WTC11 (cell line): ENCODE results near the gene CLMN. TPM values are rescaled to one million over a fixed set of nuclear protein-coding genes. Genes with fewer than 3 reads are reported as not detected.

Experiments used
- ATAC-seq: fragments of 200-7000 bp; cut with Tn5 transposase; 2 replicates; pipeline ENCODE4 v1.10.0; 2021; ENCODE audit warnings: mild to moderate bottlenecking, moderate library complexity
- CTCF ChIA-PET: fragments of 300-600 bp; sonication (Branson Sonifier 250); formaldehyde crosslinking; loops from one replicate; lab custom pipeline; 2021; ENCODE audit warnings: antibody characterized with exemption; lab: Charles Lee
- POLR2A ChIA-PET: fragments of 350-600 bp; sonication (Branson Sonifier 250); formaldehyde crosslinking; loops from one replicate; lab custom pipeline; 2021; ENCODE audit warnings: antibody characterized with exemption; lab: Charles Lee
- DNase-seq: peaks from one replicate; pipeline ENCODE4 v3.0.0; 2021; ENCODE audit warnings: low spot score
- H3K27ac Mint-ChIP-seq: 2 replicates; pipeline ENCODE4 v1.8.0; 2021; ENCODE audit warnings: mixed read lengths
- H3K27me3 Mint-ChIP-seq: 2 replicates; pipeline ENCODE4 v1.8.0; 2021; ENCODE audit warnings: low read depth, mild to moderate bottlenecking, moderate library complexity, mixed read lengths
- H3K36me3 Mint-ChIP-seq: 2 replicates; pipeline ENCODE4 v1.8.0; 2021; ENCODE audit warnings: mixed read lengths
- H3K4me1 Mint-ChIP-seq: 2 replicates; pipeline ENCODE4 v1.8.0; 2022; ENCODE audit warnings: mixed read lengths
- H3K4me3 Mint-ChIP-seq: 2 replicates; pipeline ENCODE4 v1.8.0; 2021; ENCODE audit warnings: mild to moderate bottlenecking, moderate library complexity, mixed read lengths
- H3K9me3 Mint-ChIP-seq: 2 replicates; pipeline ENCODE4 v1.8.0; 2021; ENCODE audit warnings: mixed read lengths
- FOXP1 ChIP-seq: sonication (generic); formaldehyde crosslinking; IDR thresholded peaks from 2 replicates; pipeline ENCODE4 v1.8.0; 2022; ENCODE audit warnings: missing genetic modification reagents, mild to moderate bottlenecking, moderate library complexity, borderline replicate concordance
- IRF2 ChIP-seq: sonication (generic); formaldehyde crosslinking; IDR thresholded peaks from 2 replicates; pipeline ENCODE4 v1.8.0; 2022; ENCODE audit warnings: low read depth, missing genetic modification reagents, borderline replicate concordance
- MXD4 ChIP-seq: fragments of 250-450 bp; sonication (Bioruptor Pico); IDR thresholded peaks from 2 replicates; pipeline ENCODE4 v1.8.0; 2021; ENCODE audit warnings: mild to moderate bottlenecking, moderate library complexity, borderline replicate concordance
- MYBL2 ChIP-seq: sonication (generic); formaldehyde crosslinking; IDR thresholded peaks from 2 replicates; pipeline ENCODE4 v1.8.1; 2023; ENCODE audit warnings: mild to moderate bottlenecking, moderate library complexity, missing genetic modification reagents
- NFE2L1 ChIP-seq: sonication (generic); formaldehyde crosslinking; IDR thresholded peaks from 2 replicates; pipeline ENCODE4 v1.8.1; 2023; ENCODE audit warnings: missing genetic modification reagents
- NR1H2 ChIP-seq: sonication (generic); formaldehyde crosslinking; IDR thresholded peaks from 2 replicates; pipeline ENCODE4 v1.9.0; 2021; ENCODE audit warnings: mild to moderate bottlenecking, moderate library complexity, missing genetic modification reagents
- NR2C2 ChIP-seq: sonication (generic); formaldehyde crosslinking; IDR thresholded peaks from 2 replicates; pipeline ENCODE4 v1.8.0; 2022; ENCODE audit warnings: mild to moderate bottlenecking, missing genetic modification reagents
- NR3C1 ChIP-seq: sonication (generic); formaldehyde crosslinking; conservative IDR thresholded peaks from 2 replicates; pipeline ENCODE4 v1.8.1; 2023; ENCODE audit warnings: low read depth, mild to moderate bottlenecking, missing genetic modification reagents
- SMAD4 ChIP-seq: sonication (generic); formaldehyde crosslinking; IDR thresholded peaks from 2 replicates; pipeline ENCODE4 v1.8.0; 2022; ENCODE audit warnings: mild to moderate bottlenecking, missing genetic modification reagents
- TP53 ChIP-seq: sonication (generic); formaldehyde crosslinking; IDR thresholded peaks from 2 replicates; pipeline ENCODE4 v1.8.1; 2023; ENCODE audit warnings: mild to moderate bottlenecking, missing genetic modification reagents
- ZNF317 ChIP-seq: sonication (generic); formaldehyde crosslinking; IDR thresholded peaks from 2 replicates; pipeline ENCODE4 v1.8.1; 2023; ENCODE audit warnings: low read depth, mild to moderate bottlenecking, moderate library complexity, missing genetic modification reagents, borderline replicate concordance
- ZNF423 ChIP-seq: fragments of 250-450 bp; sonication (Bioruptor Pico); IDR thresholded peaks from 2 replicates; pipeline ENCODE4 v2.1.2; 2022; ENCODE audit warnings: mild to moderate bottlenecking, moderate library complexity
- total RNA-seq: library from RNA; stranded (reverse); gene quantifications from 3 replicates; pipeline ENCODE4 v1.2.3, GENCODE V29; 2021
- TF ChIP-seq, protein P1 (sequence below): sonication (generic); formaldehyde crosslinking; conservative IDR thresholded peaks from 2 replicates; pipeline ENCODE4 v1.8.1; 2023; ENCODE audit warnings: mild to moderate bottlenecking, low read depth, missing genetic modification reagents, moderate library complexity
- TF ChIP-seq, protein P2 (sequence below): fragments of 250-450 bp; sonication (Bioruptor Pico); IDR thresholded peaks from 2 replicates; pipeline ENCODE4 v1.9.0; 2021; ENCODE audit warnings: moderate library complexity, mild to moderate bottlenecking, inconsistent platforms, borderline replicate concordance
- TF ChIP-seq, protein P3 (sequence below): sonication (generic); formaldehyde crosslinking; IDR thresholded peaks from 2 replicates; pipeline ENCODE4 v1.8.1; 2022; ENCODE audit warnings: mild to moderate bottlenecking, moderate library complexity, missing genetic modification reagents
- TF ChIP-seq, protein P4 (sequence below): sonication (generic); formaldehyde crosslinking; IDR thresholded peaks from 2 replicates; pipeline ENCODE4 v1.8.1; 2023; ENCODE audit warnings: mild to moderate bottlenecking, missing genetic modification reagents
- TF ChIP-seq, protein P5 (sequence below): fragments of 200-600 bp; IDR thresholded peaks from 2 replicates; pipeline ENCODE4 v1.8.0; 2022; ENCODE audit warnings: antibody characterized with exemption
- TF ChIP-seq, protein P6 (sequence below): fragments of 250-450 bp; sonication (Bioruptor Pico); IDR thresholded peaks from 2 replicates; pipeline ENCODE4 v2.1.2; 2022; ENCODE audit warnings: mild to moderate bottlenecking, moderate library complexity
- TF ChIP-seq, protein P7 (sequence below): sonication (generic); formaldehyde crosslinking; IDR thresholded peaks from 2 replicates; pipeline ENCODE4 v1.8.1; 2023; ENCODE audit warnings: mild to moderate bottlenecking, missing genetic modification reagents, moderate library complexity

Gene CLMN
- total RNA-seq, 1 experiment from 2014 or later = 12.2 TPM

DNA sequence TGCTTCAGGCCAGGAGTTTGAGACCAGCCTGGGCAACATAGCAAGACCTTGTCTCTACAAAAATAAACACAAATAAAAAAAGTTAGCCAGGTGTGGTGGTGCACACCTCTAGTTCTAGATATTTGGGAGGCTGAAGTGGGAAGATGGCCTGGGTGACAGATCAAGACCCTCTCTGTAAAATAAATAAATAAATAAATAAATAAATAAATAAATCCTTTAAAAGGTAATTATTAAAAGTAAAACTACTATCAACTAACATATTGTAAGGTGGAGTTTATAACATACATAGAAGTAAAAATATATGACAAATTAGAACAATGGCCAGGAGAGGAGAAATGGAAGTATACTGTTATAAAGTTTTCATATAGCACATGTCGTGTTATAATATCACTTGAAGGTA lies 33.3 kb upstream of the CLMN start (continued):
- TF ChIP-seq, protein P1, sequence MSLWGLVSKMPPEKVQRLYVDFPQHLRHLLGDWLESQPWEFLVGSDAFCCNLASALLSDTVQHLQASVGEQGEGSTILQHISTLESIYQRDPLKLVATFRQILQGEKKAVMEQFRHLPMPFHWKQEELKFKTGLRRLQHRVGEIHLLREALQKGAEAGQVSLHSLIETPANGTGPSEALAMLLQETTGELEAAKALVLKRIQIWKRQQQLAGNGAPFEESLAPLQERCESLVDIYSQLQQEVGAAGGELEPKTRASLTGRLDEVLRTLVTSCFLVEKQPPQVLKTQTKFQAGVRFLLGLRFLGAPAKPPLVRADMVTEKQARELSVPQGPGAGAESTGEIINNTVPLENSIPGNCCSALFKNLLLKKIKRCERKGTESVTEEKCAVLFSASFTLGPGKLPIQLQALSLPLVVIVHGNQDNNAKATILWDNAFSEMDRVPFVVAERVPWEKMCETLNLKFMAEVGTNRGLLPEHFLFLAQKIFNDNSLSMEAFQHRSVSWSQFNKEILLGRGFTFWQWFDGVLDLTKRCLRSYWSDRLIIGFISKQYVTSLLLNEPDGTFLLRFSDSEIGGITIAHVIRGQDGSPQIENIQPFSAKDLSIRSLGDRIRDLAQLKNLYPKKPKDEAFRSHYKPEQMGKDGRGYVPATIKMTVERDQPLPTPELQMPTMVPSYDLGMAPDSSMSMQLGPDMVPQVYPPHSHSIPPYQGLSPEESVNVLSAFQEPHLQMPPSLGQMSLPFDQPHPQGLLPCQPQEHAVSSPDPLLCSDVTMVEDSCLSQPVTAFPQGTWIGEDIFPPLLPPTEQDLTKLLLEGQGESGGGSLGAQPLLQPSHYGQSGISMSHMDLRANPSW (CRISPR knock-in tag) = no peak
- TF ChIP-seq TP53 (CRISPR knock-in tag) (no peak), FOXP1 (no peak)
- TF ChIP-seq, all 79 proteins: peak for 0

DNA sequence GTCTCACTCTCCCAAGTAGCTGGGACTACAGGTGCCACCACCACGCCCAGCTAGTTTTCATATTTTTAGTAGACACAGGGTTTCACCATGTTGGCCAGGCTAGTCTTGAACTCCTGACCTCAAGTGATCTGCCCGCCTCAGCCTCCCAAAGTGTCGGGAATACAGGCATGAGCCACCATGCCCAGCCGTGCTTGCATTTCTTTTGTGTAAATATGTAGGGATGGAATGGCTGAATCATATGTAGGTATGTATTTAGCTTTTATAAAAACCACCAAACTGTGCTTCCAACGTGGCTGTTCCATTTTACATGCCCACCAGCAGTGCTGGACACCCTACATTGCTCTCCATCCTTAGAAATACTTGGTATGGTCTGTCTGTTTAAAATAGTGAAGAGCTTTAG lies 32.8 kb upstream of the CLMN start:
- Mint-ChIP-seq H3K27ac (no peak overlapping the region), H3K4me1 (peaks cover 8% of the 10 kb centered on the region), H3K27me3 (no peaks in the 10 kb centered on the region), H3K9me3 (peaks cover 12% of the 10 kb centered on the region), H3K36me3 (peaks cover 6% of the 10 kb centered on the region; the same call in 1 of the 2 replicates), H3K4me3 (no peak overlapping the region)
- ChIA-PET POLR2A (no interaction called here), CTCF (interaction anchor here (1.8 kb wide), 1 partner anchor 9 kb away, joined by 6 read pairs; no protein-coding TSS in a partner anchor)
- ATAC-seq (no peak), DNase-seq (no peak)
- TF ChIP-seq ZNF317 (no peak), MYBL2 (CRISPR knock-in tag) (no peak), IRF2 (CRISPR knock-in tag) (no peak), ZNF423 (CRISPR knock-in tag) (no peak)
- TF ChIP-seq, protein P2, sequence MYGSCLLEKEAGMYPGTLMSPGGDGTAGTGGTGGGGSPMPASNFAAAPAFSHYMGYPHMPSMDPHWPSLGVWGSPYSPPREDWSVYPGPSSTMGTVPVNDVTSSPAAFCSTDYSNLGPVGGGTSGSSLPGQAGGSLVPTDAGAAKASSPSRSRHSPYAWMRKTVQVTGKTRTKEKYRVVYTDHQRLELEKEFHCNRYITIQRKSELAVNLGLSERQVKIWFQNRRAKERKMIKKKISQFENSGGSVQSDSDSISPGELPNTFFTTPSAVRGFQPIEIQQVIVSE (CRISPR knock-in tag) = no peak

DNA sequence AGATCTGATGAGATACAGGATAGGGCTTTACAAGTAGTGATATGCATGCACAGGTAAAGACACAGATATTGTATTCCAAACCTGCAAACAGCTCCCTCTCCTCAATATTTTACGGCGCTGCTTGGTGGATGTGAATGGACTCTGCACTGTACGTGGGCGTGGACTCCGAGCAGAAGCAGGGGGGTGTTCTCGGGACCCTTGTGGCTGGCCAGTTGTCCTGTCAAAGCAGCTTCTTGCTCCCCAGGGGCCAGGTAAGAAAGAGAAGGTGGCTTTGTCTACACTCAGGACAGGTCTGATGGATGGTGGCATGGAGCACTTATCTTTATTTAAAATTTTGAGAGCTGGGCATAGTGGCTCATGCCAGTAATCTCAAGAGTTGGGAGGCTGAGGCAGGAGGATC lies 29.5 kb upstream of the CLMN start:
- TF ChIP-seq MXD4 = no peak
- TF ChIP-seq NR2C2 (CRISPR knock-in tag) = no peak
- TF ChIP-seq, protein P2 (CRISPR knock-in tag) = no peak
- TF ChIP-seq, protein P3, sequence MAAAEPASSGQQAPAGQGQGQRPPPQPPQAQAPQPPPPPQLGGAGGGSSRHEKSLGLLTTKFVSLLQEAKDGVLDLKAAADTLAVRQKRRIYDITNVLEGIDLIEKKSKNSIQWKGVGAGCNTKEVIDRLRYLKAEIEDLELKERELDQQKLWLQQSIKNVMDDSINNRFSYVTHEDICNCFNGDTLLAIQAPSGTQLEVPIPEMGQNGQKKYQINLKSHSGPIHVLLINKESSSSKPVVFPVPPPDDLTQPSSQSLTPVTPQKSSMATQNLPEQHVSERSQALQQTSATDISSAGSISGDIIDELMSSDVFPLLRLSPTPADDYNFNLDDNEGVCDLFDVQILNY (CRISPR knock-in tag) = no peak
- TF ChIP-seq TP53 (CRISPR knock-in tag) = no peak
- TF ChIP-seq, protein P4, sequence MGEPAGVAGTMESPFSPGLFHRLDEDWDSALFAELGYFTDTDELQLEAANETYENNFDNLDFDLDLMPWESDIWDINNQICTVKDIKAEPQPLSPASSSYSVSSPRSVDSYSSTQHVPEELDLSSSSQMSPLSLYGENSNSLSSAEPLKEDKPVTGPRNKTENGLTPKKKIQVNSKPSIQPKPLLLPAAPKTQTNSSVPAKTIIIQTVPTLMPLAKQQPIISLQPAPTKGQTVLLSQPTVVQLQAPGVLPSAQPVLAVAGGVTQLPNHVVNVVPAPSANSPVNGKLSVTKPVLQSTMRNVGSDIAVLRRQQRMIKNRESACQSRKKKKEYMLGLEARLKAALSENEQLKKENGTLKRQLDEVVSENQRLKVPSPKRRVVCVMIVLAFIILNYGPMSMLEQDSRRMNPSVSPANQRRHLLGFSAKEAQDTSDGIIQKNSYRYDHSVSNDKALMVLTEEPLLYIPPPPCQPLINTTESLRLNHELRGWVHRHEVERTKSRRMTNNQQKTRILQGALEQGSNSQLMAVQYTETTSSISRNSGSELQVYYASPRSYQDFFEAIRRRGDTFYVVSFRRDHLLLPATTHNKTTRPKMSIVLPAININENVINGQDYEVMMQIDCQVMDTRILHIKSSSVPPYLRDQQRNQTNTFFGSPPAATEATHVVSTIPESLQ = no peak
- TF ChIP-seq, protein P5, sequence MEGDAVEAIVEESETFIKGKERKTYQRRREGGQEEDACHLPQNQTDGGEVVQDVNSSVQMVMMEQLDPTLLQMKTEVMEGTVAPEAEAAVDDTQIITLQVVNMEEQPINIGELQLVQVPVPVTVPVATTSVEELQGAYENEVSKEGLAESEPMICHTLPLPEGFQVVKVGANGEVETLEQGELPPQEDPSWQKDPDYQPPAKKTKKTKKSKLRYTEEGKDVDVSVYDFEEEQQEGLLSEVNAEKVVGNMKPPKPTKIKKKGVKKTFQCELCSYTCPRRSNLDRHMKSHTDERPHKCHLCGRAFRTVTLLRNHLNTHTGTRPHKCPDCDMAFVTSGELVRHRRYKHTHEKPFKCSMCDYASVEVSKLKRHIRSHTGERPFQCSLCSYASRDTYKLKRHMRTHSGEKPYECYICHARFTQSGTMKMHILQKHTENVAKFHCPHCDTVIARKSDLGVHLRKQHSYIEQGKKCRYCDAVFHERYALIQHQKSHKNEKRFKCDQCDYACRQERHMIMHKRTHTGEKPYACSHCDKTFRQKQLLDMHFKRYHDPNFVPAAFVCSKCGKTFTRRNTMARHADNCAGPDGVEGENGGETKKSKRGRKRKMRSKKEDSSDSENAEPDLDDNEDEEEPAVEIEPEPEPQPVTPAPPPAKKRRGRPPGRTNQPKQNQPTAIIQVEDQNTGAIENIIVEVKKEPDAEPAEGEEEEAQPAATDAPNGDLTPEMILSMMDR = no peak
- TF ChIP-seq NR3C1 (CRISPR knock-in tag) = no peak
- TF ChIP-seq, protein P6, sequence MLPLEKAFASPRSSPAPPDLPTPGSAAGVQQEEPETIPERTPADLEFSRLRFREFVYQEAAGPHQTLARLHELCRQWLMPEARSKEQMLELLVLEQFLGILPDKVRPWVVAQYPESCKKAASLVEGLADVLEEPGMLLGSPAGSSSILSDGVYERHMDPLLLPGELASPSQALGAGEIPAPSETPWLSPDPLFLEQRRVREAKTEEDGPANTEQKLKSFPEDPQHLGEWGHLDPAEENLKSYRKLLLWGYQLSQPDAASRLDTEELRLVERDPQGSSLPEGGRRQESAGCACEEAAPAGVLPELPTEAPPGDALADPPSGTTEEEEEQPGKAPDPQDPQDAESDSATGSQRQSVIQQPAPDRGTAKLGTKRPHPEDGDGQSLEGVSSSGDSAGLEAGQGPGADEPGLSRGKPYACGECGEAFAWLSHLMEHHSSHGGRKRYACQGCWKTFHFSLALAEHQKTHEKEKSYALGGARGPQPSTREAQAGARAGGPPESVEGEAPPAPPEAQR (CRISPR knock-in tag) = no peak
- no peak for TF ChIP-seq ZNF317
- no peak for TF ChIP-seq SMAD4
- no peak for TF ChIP-seq NFE2L1 (CRISPR knock-in tag)
- no peak for TF ChIP-seq NR1H2 (CRISPR knock-in tag)
- TF ChIP-seq, protein P7, sequence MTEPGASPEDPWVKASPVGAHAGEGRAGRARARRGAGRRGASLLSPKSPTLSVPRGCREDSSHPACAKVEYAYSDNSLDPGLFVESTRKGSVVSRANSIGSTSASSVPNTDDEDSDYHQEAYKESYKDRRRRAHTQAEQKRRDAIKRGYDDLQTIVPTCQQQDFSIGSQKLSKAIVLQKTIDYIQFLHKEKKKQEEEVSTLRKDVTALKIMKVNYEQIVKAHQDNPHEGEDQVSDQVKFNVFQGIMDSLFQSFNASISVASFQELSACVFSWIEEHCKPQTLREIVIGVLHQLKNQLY (CRISPR knock-in tag) = no peak
- Mint-ChIP-seq H3K4me1 (no peaks in the 10 kb centered on the region; the same call in 1 of the 2 replicates), H3K27ac (no peak overlapping the region), H3K27me3 (no peaks in the 10 kb centered on the region), H3K4me3 (no peak overlapping the region), H3K36me3 (peaks cover 2% of the 10 kb centered on the region; the same call in 1 of the 2 replicates), H3K9me3 (peaks cover 6% of the 10 kb centered on the region)
- POLR2A ChIA-PET = no interaction called here
- CTCF ChIA-PET = interaction anchor here (1.0 to 3.5 kb wide), 2 partner anchors 12 to 93 kb away, joined by 3 to 35 read pairs; no protein-coding TSS in a partner anchor
- ATAC-seq (no peak), DNase-seq (no peak)
